NCI-H526 treated with DMSO at 0.1 percent for 48 hours (cell line): Measurements from ENCODE around the gene PRRX2.
"Not testable (repeated sequence)": the region's sequence is repeated elsewhere in the genome, so short reads cannot be mapped to it uniquely, and the experiment has no call there.

ENCODE experiments used
- DNase-seq: peaks from one replicate; lab custom pipeline; 2025; lab: John Stamatoyannopoulos, UW

PRRX2 gene

DNA sequence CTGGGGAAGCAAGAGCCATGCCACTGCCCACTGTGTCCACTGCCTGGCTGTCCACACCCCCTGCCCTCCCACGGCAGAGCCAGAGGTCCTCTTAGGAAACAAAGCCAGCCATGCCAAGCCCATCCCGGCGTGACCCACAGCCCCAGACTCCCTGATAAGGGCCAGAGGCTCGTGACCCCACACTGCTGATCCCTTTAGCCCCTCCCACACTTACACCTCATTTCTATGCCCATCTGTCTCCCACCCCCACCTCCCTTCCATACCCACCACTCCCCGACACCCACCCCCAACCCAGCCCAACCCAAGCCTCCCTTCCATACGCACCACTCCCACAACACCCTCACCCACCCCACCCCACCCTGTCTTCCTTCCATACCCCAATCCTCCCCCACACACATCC, 70.1 kb downstream of the PRRX2 start:
- no peak for DNase-seq

DNA sequence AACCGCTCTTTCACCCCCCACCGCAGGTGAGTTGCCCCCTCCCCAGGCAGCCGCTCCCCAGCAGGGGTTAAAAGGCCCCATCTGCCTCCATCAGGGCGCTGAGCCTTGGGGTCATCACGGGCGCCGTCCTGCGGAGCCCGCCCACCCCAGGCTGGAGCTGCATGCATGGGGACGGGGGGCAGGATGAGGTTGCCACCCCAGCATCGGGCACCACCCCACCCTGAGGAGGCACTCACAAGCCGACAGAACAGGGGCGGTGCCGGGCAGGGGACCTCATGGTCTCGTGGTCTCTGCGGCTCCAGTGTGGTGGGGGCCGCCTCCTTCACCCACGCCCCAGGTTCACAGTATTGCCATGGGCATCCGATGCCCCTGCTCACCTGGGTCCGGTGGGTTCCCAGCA, 70.9 kb downstream of the PRRX2 start:
- no peak for DNase-seq

GRCh38 chr9:129737479-129738274, 72.2 kb downstream of the PRRX2 start:
- DNase-seq, result peak; percentile 43

DNA sequence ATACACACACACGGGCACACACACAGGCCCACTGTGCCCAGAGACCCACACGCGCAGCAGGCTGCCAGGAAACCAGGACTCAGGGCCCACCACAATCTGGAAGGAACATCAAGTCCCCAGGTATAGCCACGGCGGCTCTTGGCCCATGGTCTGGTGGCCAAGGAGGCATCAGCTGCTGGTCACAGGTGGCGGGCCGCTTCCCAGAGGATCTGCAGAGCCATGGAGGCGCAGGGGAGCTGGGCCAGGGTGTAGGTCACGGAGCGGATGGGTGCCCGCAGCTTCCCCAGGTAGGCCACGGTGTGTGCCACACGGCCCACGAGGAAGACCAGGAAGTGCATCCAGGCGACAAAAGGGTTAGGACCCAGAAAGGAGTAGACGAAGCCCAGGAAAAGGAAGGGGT, 74.0 kb downstream of the PRRX2 start:
- no peak for DNase-seq

GRCh38 chr9:129740174-129740573, 74.7 kb downstream of the PRRX2 start:
- no peak for DNase-seq

GRCh38 chr9:129740666-129741464, 75.4 kb downstream of the PRRX2 start:
- no peak for DNase-seq

- DNase-seq, result no peak
Measured at GRCh38 chr9:129745200-129745599, 79.8 kb downstream of the PRRX2 start.

GRCh38 chr9:129746092-129746777, 80.8 kb downstream of the PRRX2 start:
- DNase-seq, result no peak

DNA sequence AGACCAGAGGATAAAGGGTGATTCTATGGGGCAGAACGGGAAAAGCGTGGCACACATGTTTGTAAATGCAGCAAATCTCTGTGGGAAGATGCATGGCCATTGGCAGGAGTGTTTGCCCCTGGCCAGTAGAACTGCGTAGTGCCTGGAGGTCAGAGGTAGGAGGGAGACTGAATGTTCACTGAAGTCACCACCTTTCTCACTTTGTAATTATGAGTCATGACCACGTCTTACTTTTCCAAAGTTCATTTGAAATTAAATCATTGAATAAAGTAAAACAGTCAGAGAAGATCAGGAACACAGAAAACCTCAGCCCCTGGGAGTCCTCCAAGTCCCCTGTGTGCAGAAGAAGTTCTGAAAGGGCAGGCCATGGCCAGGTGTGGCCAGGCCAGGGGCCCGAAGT, 82.8 kb downstream of the PRRX2 start:
- DNase-seq, result no peak

- not testable (repeated sequence) for DNase-seq
Measured at GRCh38 chr9:129749052-129749451, 83.6 kb downstream of the PRRX2 start.

- DNase-seq, result no peak
Measured at GRCh38 chr9:129749575-129749974, 84.1 kb downstream of the PRRX2 start.

DNA sequence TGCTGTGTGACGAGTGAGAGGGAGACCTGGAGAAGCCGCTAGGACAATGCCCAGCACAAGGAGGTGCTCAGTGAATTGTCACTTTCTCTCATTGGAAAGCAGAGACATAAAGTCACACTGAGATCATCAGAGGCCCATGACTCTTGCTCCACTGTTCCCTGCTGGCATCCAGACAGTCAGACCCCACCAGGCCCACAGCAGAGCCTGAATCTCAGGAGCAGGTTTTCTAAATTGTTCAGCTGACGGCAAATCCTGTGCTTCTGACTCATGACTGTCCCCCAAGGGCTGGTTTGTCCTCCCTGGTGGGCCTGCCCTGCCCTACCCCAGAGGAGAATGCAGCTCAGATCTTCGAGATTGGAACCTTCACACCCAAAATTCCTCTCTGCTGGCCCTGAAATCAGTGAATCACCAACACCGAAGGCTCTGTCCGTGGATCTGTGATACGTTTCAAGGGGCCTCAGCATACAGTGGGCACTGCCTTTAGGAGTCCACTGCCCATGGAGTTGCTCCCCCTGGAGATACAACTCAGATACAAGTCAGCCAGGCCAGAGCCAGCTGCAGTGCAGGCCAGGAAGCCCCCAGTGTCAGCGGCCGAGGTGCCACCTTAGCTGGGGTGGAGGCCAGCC, 84.7 kb downstream of the PRRX2 start:
- DNase-seq, result no peak

DNA sequence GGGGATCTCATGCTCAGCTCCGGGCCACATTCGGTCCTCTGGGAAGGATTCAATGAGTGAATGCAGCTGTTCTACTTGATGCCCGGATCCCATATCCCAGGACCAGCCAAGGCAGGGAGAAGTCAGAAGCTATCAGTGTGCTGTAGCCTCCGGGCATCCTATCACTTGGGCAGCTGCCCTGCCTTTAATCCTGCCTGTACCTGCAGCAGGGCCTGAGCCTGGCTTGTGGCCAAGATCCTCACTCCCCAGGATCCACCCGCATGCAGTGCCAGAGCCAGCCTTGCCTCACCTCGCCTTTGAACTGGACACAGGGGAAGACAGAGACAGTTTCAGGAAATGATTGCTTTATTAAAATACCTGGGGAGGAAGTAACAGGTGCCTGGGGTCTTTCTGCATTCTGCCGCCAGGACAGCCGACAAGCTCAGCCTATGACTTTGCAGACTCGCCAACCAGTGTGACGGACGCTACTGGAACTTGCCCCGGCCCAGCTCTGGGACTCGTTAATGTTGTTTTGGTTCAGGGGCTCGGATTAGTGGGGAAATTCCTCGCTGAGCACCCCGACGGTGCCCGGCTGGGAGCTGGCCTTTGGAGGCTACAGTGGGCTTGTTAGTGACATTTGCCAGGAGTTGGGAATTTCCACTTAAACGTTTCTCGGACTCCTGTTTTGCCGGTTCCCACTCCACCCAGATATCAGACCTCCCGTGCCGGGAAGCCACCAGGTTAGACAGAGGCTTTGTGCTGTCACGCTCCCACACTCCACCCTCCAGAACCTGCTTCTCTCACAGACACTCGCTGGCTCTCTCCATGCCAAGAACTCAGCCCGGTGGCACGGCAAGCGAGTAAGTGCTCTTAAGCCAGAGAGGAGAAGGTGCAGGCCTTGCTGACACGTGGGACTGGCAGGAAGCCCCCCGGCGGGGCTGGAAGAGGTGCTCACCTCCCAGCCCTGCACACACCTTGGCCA, 86.7 kb downstream of the PRRX2 start:
- DNase-seq, result no peak

GRCh38 chr9:129752900-129753729, 87.7 kb downstream of the PRRX2 start, which contains the start of gene PTGES:
PTGES (minus strand) TSS chr9:129753042; CDS start chr9:129753012, 30 bp downstream.
- DNase-seq, result peak; percentile 13

GRCh38 chr9:129755151-129755550, 89.7 kb downstream of the PRRX2 start:
- DNase-seq, result no peak

DNA sequence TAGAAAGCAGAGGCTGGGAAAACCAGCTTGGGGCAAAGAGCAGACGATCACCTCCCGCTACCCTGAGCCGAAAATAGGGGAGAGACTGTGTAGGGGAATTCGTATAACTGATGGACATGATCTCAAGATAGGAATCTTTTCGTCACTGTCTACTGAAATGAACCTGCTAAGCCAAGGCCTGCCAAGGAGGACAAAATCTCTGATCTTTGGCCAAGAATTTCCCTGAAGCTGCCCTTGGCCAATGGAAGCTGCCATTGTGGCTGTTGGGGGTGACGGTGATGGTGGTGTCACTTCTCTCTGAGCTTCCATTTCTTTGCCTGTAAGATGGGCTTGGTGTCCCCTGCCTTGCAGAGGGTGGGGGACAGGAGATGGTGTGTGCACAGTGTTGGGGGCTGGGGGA, 90.7 kb downstream of the PRRX2 start:
- no peak for DNase-seq

GRCh38 chr9:129757045-129757444, 91.6 kb downstream of the PRRX2 start:
- DNase-seq, result no peak

- no peak for DNase-seq
Measured at GRCh38 chr9:129759319-129759718, 93.9 kb downstream of the PRRX2 start.

DNA sequence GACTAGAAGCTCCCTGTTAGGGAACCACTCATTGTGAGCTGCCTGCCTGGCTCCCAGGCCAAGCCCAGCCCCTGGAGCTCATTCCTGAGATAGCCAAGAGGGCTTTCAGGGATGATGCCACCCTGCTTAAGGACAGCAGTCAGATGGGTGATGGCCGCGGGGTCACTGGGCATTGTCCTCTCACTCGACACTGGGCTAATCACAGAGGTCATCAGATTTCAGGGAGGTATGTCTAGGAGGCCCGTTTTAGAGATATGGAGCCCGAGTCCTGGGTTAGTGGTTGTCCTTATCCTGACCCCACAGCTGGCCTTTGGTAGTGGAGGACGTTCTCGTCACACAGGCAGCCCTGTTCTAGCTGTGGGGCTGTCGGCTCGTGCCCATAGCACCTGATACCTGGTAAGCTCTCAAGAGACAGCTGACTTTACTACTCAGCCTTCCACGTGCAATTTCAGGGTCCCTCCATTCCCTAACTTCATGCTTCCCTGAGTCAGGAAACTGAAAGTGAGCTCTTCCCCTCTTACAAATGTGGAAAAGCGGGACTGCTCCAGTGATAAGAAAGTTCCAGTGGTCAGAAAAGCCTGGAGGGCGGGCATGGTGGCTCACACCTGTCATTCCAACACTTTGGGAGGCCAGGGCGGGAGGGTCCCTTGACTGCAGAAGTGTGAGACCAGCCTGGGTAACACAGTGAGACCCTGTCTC, 94.5 kb downstream of the PRRX2 start:
- DNase-seq, result no peak
